ENCODE results near the gene EFNA4. TPM values are rescaled to one million over a fixed set of nuclear protein-coding genes. Genes with fewer than 3 reads are reported as not detected.
A peak's percentile ranks its signal among the peaks of the same experiment; 100 is the strongest.

EFNA4 gene
- total and polyA plus RNA-seq, 2 donors (not counting 1 experiment from before 2014, with no cell fraction given): 3.8 to 4.3 TPM

GRCh38 chr1:155064111-155064831, 731 bp downstream of the EFNA4 start:
- Histone ChIP-seq H3K9ac (ENCODE audit: insufficient read depth, low read length) (no peak overlapping the region), H4K20me1 (ENCODE audit: control insufficient read depth, extremely low read depth, insufficient read depth, low read length) (no peaks in the 10 kb centered on the region), H3K4me2 (ENCODE audit: extremely low read depth, insufficient read depth, low read length) (peak overlapping the region; percentile 88), H3K9me3 (ENCODE audit: control insufficient read depth, insufficient read depth, low read depth, low read length) (no peaks in the 10 kb centered on the region), H3K27me3 (ENCODE audit: control insufficient read depth, insufficient read depth, low read length) (no peaks in the 10 kb centered on the region), H3K27ac (ENCODE audit: insufficient read depth, low read length) (no peak overlapping the region), H2AFZ (ENCODE audit: low read length) (peak overlapping the region; percentile 1), H3K79me2 (ENCODE audit: control insufficient read depth, insufficient read depth, low read length) (no peaks in the 10 kb centered on the region), H3K4me3 (replicated peaks in 1 of 4; ENCODE audit: control extremely low read depth in 1 of 4, insufficient read depth in 1 of 4, low read depth in 3 of 4, low read length in 4 of 4) (peak overlapping the region; percentile 70 to 92 (median 87)), H3K4me1 (ENCODE audit: control insufficient read depth, extremely low read depth, insufficient read depth, low read length) (peaks cover 10% of the 10 kb centered on the region), H3K36me3 (ENCODE audit: control insufficient read depth, insufficient read depth, low read length) (peaks cover 2% of the 10 kb centered on the region)
- DNase-seq (ENCODE audit: low read depth in 2 of 2): peak in 1 of 2 donors; percentile 41
- TF ChIP-seq EZH2 (IDR thresholded peaks at IDR 0.05; ENCODE audit: low read length, missing control alignments): no peak
- TF ChIP-seq CTCF (conservative IDR thresholded peaks at IDR 0.05 in 1 of 2, IDR thresholded peaks at IDR 0.05 in 1 of 2; ENCODE audit: low read depth in 1 of 2, low read length in 2 of 2): no peak

GRCh38 chr1:155064832-155065429, 1.4 kb downstream of the EFNA4 start:
- no peak overlapping the region for H3K4me2 ChIP-seq (ENCODE audit: extremely low read depth, insufficient read depth, low read length)
- TF ChIP-seq EZH2 (IDR thresholded peaks at IDR 0.05; ENCODE audit: low read length, missing control alignments): no peak
- TF ChIP-seq CTCF (conservative IDR thresholded peaks at IDR 0.05 in 1 of 2, IDR thresholded peaks at IDR 0.05 in 1 of 2; ENCODE audit: low read depth in 1 of 2, low read length in 2 of 2): no peak
- peaks cover 10% of the 10 kb centered on the region for H3K4me1 ChIP-seq (ENCODE audit: control insufficient read depth, extremely low read depth, insufficient read depth, low read length)
- H3K9ac ChIP-seq (ENCODE audit: insufficient read depth, low read length): no peak overlapping the region
- no peaks in the 10 kb centered on the region for H3K9me3 ChIP-seq (ENCODE audit: control insufficient read depth, insufficient read depth, low read depth, low read length)
- H3K4me3 ChIP-seq (replicated peaks in 1 of 4; ENCODE audit: control extremely low read depth in 1 of 4, insufficient read depth in 1 of 4, low read depth in 3 of 4, low read length in 4 of 4): peak overlapping the region in 1 of 4 experiments; percentile 83
- H3K27me3 ChIP-seq (ENCODE audit: control insufficient read depth, insufficient read depth, low read length): no peaks in the 10 kb centered on the region
- H4K20me1 ChIP-seq (ENCODE audit: control insufficient read depth, extremely low read depth, insufficient read depth, low read length): no peaks in the 10 kb centered on the region
- no peak overlapping the region for H2AFZ ChIP-seq (ENCODE audit: low read length)
- no peak for DNase-seq (ENCODE audit: low read depth in 2 of 2)
- H3K36me3 ChIP-seq (ENCODE audit: control insufficient read depth, insufficient read depth, low read length): peaks cover 2% of the 10 kb centered on the region
- no peak overlapping the region for H3K27ac ChIP-seq (ENCODE audit: insufficient read depth, low read length)
- H3K79me2 ChIP-seq (ENCODE audit: control insufficient read depth, insufficient read depth, low read length): no peaks in the 10 kb centered on the region

GRCh38 chr1:155066777-155067176, 3.2 kb downstream of the EFNA4 start:
- Histone ChIP-seq H3K27ac (ENCODE audit: insufficient read depth, low read length) (no peak overlapping the region), H3K36me3 (ENCODE audit: control insufficient read depth, insufficient read depth, low read length) (no peaks in the 10 kb centered on the region), H3K4me2 (ENCODE audit: extremely low read depth, insufficient read depth, low read length) (no peak overlapping the region), H3K4me3 (replicated peaks in 1 of 4; ENCODE audit: control extremely low read depth in 1 of 4, insufficient read depth in 1 of 4, low read depth in 3 of 4, low read length in 4 of 4) (no peak overlapping the region), H3K79me2 (ENCODE audit: control insufficient read depth, insufficient read depth, low read length) (no peaks in the 10 kb centered on the region), H3K9me3 (ENCODE audit: control insufficient read depth, insufficient read depth, low read depth, low read length) (no peaks in the 10 kb centered on the region), H3K27me3 (ENCODE audit: control insufficient read depth, insufficient read depth, low read length) (no peaks in the 10 kb centered on the region), H3K9ac (ENCODE audit: insufficient read depth, low read length) (no peak overlapping the region), H3K4me1 (ENCODE audit: control insufficient read depth, extremely low read depth, insufficient read depth, low read length) (peaks cover 13% of the 10 kb centered on the region), H4K20me1 (ENCODE audit: control insufficient read depth, extremely low read depth, insufficient read depth, low read length) (no peaks in the 10 kb centered on the region), H2AFZ (ENCODE audit: low read length) (no peak overlapping the region)
- no peak for DNase-seq (ENCODE audit: low read depth in 2 of 2)
- TF ChIP-seq EZH2 (IDR thresholded peaks at IDR 0.05; ENCODE audit: low read length, missing control alignments): no peak
- TF ChIP-seq CTCF (conservative IDR thresholded peaks at IDR 0.05 in 1 of 2, IDR thresholded peaks at IDR 0.05 in 1 of 2; ENCODE audit: low read depth in 1 of 2, low read length in 2 of 2): no peak

All from fibroblast of lung (primary cell).